NCI-H748 (cell line): ENCODE data around the gene VAV3.

ENCODE experiments used
- DNase-seq: peaks from one replicate; lab custom pipeline; 2025; ENCODE audit not compliant: unreplicated experiment; lab: John Stamatoyannopoulos, UW

The VAV3 gene

DNA sequence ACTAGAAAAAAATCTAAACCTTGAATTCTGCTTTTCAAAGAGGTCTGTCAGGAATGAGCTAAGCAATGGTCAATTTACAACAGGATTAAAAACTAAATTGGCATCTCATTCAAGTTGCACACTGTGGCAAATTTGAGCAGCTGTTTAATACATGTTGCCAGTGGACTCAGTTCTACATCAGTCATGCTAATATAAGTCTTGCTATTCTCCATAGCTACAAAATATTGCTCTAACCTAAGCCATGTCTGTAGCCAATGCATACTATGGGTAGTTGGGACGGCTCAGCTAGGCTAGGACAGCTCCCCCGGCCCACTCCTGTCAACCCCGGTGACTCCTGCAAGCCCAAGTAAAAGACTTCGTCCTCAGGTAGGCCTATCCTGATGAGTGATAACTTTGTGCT lies 10.9 kb upstream of the VAV3 start:
- no peak for DNase-seq

DNA sequence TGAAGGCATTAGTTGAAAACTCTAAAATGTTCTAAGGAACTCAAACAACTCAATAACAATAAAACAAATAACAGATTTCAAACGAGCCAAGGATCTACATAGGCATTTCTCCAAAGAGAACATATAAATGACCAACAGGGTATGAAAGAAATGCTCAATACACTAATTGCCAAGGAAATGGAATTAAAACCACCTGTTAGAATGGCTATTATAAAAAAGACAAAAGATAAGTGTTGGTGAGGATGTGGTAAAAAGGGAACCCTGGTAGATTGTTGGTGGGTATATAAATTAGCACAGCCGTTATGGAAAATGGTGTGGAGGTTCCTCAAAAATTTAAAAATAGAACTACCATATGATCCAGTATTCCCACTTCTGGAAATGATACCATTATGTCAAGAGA lies 9.1 kb upstream of the VAV3 start:
- no peak for DNase-seq

GRCh38 chr1:107972391-107973180 lies 7.6 kb upstream of the VAV3 start:
- DNase-seq, result no peak

DNA sequence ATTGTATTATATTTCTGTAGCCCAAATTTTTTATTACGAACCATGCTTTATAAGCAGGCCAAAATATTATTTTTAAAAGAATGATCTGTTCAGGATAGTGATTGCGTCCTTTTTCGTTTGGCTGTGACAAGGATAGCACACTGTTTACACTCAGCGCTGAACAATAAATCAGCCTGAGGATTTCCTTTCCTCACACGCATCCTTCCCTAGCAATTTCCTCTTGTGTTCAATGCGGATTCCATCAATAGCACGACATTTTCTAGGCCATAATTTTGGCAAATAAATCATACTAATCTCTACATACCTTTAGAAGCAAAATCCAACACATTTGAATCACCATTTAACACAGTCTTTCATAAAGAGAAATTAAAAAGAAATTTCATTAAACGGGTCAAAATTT lies 1.6 kb upstream of the VAV3 start:
- DNase-seq, result no peak

DNA sequence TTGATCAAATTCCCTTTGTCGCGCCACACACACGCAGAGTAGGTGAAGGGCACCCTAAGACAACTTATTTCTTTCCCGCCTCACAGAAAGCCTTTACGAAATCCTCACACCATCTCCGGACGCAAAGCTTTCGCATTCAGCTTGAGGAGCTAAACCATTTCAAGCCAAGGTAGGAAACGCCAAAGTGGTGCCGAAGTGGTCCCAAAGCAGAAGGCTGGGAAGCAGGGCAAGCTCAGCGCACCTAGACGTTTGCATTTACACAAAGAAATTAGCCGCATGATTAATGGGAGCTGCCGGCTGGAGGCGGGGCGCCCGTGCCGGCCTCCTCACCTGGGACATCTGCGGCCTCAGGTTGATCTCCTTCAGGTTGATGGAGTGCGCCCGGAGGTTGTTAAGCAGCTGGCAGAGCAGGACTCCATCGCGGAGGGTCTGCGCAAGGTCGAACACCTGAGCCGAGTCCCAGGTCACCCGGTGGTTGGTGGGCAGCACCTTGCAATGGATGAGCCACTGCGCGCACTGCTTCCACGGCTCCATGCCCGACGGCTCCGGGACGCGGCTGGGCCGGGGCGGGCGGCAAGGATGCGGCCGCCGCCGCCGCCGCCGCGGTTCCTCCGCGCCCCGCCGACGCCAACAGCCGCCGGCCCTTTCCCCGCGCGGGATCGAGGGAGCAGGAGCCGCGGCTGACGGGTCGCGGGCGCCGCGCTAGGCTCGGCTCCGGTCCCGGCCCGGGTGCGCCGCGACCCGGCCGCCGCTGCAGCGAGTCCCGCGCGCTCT lies 457 bp downstream of the VAV3 start:
- peak; percentile 55 for DNase-seq

GRCh38 chr1:107963601-107964335 lies 1.2 kb downstream of the VAV3 start:
- peak; percentile 23 for DNase-seq

GRCh38 chr1:107963008-107963407 lies 2.0 kb downstream of the VAV3 start:
- DNase-seq, result no peak

GRCh38 chr1:107954719-107955415 lies 10.1 kb downstream of the VAV3 start:
- no peak for DNase-seq

GRCh38 chr1:107954126-107954525 lies 10.9 kb downstream of the VAV3 start:
- no peak for DNase-seq

- peak; percentile 14 for DNase-seq
Observed at GRCh38 chr1:107953556-107953955, 11.4 kb downstream of the VAV3 start.

GRCh38 chr1:107952989-107953388 lies 12.0 kb downstream of the VAV3 start:
- DNase-seq, result no peak

DNA sequence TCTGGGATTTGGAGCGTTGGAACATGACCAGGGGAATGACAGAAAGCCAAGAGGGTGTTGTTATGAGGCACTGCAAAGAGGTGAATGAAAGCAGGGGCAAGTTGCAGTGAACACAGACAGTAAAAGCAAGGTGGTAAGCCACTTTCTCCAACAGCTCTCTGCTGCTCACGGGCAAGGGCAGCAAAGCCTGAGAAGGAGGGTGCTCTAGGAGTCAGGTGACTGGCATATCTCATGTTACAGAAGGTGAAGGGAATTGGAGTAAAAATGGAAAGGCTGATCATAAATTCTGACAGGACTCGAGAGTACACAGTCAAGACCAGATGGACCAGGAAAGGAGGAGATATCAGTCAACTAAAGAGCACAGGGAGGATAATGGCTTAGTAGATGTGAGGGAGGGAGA lies 14.5 kb downstream of the VAV3 start:
- DNase-seq, result no peak

DNA sequence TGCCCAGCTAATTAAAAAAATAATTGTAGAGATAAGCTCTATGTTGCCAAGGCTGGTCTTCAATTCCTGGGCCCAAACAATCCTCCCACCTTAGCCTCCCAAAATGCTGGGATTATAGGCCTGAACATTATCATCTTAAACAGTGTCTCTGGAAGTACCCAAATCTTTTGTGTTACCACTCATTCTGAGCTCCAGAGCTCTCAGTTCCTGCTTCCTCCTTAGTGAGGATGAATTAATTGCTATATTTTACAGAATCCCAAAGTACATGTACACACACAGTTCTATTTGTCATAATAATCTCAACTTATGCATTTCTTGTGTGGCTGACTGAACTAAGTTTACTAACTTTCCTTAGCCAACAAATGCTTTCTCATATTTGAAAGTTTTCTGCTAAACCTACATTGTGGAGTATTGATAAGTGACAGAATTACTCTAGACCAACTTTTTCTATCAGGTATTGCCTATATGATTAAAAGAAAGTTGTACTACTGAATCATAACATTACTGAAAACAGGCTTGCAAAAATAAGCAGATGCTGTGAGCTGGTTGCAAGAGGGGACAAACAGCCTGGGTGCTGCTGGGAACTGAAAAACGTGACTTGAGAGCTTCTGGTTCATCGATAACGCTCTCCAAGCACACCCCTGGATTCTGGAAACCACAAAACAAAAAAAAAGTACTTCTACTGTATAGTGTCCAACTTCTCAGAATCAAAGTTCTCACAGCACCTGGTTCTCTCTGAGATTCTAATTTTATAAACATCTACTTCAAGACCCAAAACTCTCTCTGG lies 15.3 kb downstream of the VAV3 start:
- DNase-seq, result no peak

- no peak for DNase-seq
Observed at GRCh38 chr1:107946794-107947193, 18.2 kb downstream of the VAV3 start.

DNA sequence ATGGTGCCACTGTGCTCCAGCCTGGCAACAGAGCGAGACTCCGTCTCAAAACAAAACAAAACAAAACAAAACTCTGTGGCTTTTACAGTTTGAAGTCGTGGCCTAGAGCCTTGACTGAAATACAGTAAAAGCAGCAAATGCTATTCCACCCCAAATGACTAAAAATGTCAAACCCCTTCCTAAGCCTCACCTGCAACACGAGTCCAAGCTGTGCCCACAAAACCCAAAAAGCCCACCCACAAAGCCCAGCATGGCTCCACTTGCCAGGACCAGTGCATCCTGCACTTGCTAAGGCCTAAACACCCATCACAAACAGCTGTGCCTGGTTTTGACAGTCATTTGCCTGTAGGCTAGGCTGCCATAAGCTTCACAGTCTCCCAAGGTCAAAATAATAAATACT lies 21.3 kb downstream of the VAV3 start:
- no peak for DNase-seq

DNA sequence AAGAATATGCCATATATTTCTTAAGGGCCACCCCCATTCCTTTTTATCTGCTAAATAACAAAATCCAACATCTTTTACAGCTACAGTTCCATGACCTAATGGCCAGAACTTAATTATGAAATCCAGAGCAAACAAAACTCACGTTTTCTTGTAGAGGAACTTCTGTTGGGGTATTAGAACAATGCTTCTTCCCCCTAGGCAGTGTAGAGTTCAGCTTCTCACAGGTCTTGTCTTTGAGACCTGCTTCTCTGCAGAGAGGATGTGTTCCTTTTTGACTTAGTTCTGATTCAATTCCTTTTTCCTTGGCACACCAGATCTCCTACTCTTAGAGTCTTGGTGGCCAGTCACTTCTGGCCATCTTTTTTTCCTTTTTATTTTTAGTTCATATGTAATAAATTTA lies 22.2 kb downstream of the VAV3 start:
- DNase-seq, result no peak

DNA sequence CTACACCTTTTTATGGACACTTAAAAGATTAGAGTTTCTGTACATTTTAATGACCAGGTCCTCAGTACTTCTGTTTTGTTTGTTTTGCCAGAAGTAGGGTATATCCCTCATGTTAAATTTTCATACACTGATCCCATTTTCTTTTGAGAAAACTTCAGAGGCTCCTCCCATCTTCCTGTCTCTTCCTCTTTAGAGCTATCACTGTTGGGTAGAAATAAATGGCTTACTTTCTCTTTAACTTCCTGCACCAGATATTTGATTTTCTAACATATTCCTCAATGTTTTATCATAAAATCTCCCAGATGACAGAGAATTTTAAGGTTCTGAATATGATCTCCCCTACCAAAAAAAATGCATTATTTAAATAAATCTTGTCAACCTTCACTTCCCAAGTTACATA lies 23.4 kb downstream of the VAV3 start:
- no peak for DNase-seq

GRCh38 chr1:107941123-107941522 lies 23.9 kb downstream of the VAV3 start:
- DNase-seq, result no peak

DNA sequence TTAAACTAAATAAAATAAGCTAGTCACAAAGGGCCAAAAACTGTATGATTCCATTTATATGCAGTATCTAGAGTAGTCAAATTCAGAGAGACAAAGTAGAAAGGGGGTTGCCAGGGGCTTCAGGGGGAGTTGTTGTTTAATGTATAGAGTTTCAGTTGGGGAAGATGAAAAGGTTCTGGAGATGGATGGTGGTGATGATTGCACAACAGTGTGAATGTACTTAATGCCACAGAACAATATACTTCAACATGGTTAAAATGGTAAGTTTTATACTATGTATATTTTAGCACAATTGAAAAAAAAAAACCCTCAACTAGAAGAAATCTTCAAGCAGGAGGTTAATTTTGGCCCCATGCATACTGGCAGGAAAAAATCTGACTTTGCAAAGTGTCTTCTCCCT lies 24.3 kb downstream of the VAV3 start:
- DNase-seq, result no peak

- no peak for DNase-seq
Observed at GRCh38 chr1:107940017-107940577, 24.9 kb downstream of the VAV3 start.
